Glomerular visceral epithelial cell (primary cell): ENCODE results near the gene TAPBP.
A peak's percentile ranks its signal among the peaks of the same experiment; 100 is the strongest.
"Not testable (repeated sequence)": the region's sequence is repeated elsewhere in the genome, so short reads cannot be mapped to it uniquely, and the experiment has no call there.

Source experiments
- DNase-seq: peaks from one replicate; pipeline ENCODE4 v3.0.0-alpha.2; 2016; ENCODE audit errors: extremely low spot score

Gene TAPBP

DNA sequence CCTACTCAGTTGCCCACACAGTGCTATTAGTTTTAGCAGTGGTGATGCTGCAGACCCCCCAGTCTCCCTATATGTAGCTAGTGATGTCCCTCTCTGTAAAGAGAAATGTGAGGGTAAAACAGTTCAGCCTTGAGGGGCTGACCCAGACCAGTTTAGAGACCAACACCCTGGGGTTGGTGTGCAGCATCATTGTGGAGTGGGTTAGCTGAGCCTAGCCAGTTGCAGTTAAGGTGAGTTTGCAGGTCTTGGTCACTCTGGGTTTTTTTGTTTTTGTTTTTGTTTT is 37.4 kb downstream of the TAPBP start:
- no peak for DNase-seq

DNA sequence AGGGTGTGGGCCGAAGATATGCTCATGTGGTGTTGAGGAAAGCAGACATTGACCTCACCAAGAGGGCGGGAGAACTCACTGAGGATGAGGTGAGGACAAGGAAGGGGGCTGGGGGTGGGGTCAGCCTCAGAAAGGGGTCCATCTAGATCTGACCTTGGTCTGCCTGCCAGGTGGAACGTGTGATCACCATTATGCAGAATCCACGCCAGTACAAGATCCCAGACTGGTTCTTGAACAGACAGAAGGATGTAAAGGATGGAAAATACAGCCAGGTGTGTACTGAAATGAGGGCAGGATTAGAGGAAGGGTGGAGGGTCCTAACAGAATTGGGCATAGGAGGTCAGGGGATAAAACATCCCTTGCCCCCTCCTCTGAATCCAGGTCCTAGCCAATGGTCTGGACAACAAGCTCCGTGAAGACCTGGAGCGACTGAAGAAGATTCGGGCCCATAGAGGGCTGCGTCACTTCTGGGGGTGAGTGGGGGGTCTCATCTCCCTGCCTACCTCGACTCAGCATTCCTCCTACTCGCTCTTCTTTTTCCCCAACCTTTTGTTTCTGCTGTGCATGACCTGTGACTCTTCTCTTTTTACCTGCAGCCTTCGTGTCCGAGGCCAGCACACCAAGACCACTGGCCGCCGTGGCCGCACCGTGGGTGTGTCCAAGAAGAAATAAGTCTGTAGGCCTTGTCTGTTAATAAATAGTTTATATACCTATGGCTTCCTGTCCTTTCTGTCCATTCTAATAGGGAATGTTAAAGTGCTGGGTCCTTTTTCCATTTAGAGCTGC is 37.9 kb downstream of the TAPBP start:
- not testable (repeated sequence) for DNase-seq

DNA sequence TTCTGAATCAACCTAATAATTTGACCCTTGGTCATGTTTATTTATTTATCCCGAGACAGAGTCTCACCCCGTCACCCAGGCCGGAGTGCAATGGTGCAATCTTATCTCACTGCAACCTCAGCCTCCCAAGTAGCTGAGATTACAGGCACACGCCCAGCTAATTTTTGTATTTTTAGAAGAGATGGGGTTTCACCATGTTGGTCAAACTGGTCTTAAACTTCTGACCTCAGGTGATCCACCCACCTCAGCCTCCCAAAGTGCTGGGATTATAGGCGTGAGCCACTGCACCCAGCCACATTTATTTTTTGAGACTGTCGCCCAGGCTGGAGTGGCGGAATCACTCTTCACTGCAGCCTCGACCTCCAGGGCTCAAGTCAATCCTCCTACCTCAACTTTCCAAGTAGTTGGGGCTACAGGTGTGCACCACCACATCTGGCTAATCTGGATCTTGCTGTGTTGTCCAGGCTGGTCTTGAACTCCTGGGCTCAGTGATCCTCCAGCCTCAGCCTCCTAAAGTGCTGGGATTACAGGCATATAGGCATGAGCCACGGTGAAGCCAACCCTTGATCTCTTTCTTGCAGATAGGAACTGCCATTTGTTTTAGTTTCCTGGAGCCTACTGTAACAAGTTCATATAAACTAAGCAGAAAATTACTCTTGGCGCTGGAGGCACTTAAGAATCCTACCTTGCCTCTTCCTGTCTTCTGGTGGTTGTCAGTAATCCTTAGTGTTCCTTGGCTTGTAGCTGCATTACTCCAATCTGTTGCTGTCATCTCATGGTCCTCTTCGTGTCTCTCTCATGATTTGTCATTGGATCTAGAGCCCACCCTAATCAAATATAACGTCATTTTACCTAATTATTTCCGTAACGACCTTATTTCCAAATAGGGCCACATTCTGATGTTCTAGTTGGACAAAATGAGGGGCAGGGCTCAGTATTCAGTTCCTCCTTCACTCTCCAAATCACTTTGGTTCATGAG is 39.7 kb downstream of the TAPBP start:
- no peak for DNase-seq

DNA sequence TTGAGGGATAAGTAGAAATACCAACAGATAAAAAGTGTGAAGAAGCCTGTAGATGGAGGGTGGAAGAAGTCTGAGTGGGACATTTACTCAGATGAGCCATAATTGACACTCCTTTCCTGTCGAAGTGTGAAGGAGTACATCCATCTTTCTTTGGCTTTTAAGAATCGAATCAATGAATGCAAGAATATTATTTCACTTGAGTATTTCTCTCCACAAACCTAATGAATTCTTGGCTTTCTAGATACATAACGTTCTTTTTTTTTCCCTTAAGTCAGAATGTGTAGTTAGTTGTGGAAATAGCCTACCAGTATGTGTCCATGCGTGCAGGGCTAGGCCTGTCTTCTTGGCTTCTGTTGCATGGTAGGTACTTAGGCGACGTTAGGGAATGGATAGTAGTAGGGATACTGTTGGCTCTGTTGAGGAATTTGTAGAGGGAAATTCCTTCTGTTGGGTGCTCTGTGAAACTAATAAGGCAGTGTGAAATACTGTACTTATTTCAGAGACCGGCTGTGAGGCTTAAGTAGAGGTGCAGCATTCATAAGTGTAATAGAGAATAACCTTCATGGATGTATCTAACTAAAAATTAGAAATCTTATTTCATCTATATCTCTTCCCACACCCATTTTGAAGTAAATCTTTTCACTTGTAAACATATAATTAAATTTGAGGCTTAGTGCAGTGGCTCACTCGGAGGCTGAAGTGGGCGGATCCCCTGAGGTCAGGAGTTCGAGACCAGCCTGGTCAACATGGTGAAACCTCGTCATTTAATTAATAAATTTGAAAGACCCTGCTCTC is 40.6 kb downstream of the TAPBP start:
- DNase-seq = no peak

DNA sequence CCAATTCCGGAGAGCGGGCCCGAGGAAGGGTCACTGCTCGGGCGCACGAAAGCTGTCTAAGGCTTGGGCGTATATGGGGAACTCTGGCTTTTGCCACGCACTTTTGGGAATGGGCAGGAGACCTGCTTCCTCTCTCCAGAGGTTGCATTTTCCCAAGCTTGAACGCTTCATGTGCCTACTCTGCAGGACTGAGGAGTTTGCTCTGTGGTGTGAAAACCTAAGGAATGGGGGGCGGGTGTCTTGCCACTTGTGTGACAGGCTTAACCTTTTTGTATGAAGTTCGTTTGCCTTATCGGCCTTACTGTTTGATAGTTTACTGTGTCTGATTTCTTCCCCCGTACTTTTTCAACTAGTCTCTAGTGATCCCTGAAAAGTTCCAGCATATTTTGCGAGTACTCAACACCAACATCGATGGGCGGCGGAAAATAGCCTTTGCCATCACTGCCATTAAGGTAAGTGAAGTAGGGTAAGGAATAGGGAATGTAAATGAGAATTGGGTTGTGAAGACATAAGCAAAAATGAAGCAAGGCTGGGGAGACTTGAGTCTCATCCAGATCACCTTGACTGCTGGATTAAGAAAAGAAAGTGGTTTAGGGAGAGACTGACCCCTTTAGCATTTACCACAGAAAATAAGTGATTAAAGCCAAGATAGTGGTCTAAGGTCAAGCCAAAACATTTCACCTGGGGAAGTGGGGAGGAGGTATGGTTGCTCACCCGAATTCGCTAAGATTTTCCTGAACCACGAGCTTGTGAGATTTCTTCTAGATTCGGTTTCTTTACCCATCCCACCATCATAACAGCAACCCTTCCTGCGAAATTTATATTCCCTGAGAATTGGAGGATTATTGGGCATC is 41.4 kb downstream of the TAPBP start:
- DNase-seq = no peak

DNA sequence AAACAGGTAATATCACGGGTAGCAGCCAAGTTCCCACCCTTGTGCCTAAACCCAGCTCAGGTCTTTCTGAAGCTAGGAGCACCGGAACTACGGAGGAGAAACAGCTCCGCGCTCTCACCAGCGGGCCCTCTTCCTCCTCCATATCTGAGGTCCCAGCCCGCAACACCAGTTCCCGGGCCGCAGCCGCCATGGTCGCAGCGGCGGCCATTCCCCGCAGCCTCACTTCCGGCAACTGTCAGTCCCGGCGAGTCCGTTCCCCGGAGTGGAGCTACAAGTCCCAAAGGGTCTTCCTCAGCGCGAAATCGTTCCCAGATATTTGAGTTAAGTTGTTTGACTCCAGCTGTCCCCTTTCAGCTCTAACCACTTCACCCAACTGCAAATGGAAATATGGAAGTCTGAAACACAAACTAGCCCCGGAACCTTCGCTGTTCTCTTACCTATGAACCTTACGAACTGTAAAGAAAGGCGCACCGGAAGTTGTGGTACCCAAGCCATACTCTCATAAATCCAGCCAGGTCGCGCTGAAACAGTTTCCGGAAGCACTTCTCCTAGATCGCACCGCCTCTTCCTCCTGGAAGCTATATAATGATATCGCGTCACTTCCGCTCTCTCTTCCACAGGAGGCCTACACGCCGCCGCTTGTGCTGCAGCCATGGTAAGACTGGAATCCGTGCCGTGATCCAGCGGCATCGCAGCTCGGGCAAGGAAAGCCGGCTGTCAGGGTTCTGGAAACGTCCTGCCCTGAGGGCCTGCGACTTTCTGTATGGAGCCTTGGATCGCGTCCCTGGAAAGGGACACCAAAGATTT is 42.2 kb downstream of the TAPBP start, which contains the start of the genes RPS18 and VPS52:
Gene RPS18, plus strand, starts transcription at position 608 of the 807 bp plus-strand sequence. Its CDS starts 45 bp downstream, at position 653.
Gene VPS52, minus strand, starts transcription at position 409 of the 807 bp plus-strand sequence. Its CDS starts 201 bp downstream, at position 208.
- DNase-seq = peak; percentile 99

DNA sequence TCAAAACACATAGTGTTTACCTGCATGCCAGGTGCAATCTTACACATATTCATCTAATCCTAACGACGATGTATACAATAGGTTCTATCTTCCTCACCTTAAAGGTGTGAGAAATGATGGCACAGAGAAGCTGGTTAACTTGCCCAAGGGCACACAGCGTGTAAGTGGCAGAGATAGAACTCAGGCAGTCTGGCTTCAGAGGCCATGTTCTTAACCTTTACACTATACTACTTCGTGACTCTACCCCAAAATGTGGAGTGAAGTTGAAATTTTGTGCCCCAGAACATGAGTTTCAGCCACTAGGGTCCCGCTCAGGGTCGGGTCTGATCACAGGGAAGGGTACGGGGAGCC is 42.8 kb downstream of the TAPBP start:
- DNase-seq = no peak

DNA sequence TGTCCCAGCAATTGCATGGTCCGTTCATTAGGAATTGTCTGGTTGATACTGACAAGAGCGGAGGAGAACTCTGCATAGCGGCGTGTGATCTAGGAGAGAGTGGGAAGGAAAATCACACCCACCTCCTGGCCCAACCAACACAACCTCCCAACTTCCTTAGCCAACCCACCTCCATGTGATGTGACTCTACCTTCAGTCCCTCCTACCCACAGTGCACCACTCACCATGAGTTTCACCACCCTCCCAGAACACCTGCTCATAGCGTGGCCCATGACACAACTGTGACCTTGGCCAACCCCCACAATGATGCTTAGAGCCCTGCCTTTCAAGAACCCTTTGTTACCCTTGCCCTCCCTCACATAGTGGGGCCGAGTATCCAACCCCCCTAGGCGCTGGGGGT is 49.9 kb downstream of the TAPBP start:
- DNase-seq = no peak

DNA sequence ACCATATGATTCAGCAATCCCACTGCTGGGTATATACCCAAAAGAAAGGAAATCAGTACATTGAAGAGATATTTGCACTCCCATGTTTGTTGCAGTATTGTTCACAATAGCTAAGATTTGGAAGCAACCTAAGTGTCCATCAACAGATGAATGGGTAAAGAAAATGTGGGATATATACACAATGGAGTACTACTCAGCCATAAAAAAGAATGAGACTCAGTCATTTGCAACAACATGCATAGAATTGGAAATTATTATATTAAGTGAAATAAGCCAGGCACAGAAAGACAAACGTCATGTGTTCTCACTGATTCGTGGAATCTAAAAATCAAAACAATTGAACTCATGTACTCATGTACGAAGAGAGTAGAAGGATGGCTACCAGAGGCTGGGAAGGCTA is 51.4 kb downstream of the TAPBP start:
- DNase-seq = not testable (repeated sequence)

DNA sequence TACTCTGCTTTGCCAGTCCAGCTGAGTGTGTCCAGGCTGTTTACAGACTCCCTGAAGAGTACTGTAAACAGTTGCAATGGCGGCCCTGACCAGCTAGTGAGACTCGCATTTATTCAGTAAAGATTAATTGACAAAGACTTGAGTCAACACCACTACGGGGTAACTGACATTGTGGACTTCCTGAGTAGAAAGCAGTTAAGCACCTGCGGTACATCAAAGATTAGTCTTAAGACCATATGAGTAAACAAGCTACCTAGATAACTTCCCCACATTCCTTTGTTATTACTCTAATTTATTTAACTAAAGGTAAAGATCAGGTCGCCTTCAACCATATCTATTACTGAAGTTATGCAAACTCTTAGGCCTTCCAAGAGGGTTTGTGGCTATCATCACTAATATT is 54.8 kb downstream of the TAPBP start:
- DNase-seq = no peak

DNA sequence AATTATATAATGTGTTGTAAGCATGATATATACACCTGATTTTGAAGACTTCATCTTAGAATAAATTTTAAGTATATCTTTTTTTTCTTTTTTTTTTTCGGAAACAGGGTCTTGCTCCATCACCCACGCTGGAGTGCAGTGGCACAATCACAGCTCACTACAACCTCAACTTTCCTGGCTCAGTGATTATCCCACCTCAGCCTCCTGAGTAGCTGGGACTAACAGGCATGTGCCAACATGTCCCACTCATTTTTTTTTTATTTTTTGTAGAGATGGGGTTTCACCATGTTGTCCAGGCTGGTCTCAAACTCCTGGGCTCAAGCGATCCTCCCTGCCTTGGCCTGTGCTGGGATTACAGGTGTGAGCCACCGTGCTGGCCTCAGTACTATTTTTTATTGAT is 59.3 kb downstream of the TAPBP start:
- DNase-seq = no peak

DNA sequence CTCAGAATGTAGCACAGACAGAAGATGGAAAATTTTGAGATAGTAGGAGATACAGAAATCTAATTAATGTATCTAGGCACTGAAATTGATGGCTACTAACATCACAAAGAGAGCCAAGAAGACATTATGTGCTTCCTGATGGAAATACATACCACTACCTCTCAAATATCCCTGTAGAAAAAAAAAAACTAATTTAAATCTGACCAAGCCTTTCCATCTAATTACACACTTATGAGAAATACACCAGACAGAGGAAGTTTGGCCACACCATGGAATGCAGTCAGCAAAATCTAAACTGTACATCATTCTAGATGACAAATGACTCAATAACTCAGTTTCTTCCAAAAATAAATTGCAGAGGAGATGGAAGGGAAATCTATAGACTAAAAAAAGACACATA is 61.1 kb downstream of the TAPBP start:
- DNase-seq = no peak

DNA sequence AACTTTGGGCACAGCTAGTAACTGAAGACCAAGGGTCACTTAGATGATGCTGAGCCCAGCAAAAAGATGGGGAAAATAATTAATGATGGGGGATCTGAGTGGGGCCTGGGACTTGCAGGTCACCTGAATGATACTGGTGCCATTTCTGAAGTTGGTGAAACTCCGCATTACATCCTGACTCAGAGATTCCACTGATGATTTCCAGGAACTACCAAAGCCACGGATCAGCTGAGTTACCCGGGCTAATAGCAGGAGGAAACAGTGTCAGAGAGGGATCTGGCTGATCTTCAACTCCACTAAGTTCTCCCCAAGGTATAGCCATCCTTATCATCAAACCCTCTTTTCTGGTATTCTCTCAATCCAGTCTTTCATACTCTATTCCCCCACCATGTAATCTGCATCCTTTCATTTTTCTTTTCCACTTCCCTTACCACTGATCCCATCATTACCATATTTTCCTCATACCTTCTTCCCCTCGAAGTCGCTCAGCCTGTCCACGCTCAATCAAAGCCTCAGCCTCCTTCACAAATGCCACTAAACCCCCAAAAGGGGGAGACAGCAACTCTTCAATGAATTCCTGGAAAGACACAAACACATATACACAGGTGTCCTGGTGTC is 62.4 kb downstream of the TAPBP start:
- no peak for DNase-seq

DNA sequence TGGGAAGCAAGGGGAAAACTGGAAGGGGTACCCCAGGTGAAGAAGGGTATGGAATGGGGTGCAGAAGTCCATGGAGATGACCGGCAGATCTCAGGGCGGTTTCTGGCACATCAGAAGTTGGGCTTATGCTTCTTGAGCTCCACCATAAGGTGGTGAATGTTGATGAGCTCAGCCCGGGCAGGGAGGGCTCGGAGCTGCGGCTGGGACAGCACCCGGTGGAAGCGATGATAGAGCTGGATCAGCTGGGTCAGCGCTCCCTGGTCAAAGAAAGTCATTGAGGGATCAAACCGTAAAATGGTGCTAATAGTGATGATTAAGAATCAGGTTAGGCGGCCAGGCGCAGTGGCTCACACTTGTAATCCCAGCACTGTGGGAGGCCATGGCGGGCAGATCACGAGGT is 63.1 kb downstream of the TAPBP start:
- DNase-seq = no peak

DNA sequence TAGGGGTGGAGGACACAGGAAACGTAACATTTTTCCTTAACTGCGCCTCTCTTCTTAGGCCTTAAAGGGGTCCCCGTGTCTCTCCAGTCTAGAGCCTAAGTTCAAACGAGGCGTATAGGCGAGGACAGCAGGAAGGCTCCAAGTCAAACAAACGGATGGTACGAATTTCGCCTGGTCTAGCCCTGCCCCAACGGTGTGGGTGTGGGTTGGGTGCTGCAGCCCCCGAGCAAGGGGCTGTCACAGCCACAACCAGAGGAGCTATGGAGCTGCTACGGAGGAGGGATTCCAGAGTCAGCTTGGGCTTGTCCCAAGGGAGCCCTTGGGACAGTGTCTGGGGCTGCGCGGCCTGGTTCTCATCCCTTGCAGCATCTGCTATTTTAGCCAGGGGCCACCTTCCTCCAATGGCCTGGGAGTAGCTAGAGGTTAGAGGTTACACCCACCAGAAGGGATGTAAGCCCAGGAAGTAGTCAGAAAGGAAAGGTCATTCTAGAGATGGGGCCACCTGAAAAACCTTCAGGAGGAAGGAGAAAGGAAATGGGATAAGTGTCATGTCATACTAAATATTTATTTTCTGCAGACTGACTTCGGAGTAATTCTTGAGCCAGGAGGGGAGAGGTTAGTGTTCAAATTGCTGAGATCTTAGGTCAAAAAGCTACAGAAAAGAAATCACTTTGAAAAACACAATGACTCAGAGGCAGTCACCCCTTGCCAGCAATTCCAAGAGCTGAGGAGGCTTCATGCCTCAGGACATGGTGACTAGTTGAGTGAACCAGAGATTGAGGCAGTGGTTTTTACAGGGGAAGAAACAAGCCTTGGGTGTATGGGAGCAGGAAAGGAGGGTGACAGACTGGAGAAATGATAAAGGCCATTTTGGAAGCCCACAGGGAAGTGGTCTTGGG is 63.9 kb downstream of the TAPBP start:
- DNase-seq = peak; percentile 56
